Esophagus squamous epithelium (tissue), 4 donors: ENCODE data around the gene ADAMTS7.

Source experiments
- CTCF ChIP-seq, 6 experiments: fragments of 450-650 bp in 4 of 6; fragments of 200-600 bp in 2 of 6; sonication (generic) in 2 of 6; IDR thresholded peaks; one replicate each; pipeline ENCODE4 v1.5.1; 2016 to 2019; ENCODE audit warnings: antibody characterized with exemption in 6 of 6, mild to moderate bottlenecking in 4 of 6, moderate library complexity in 4 of 6
- POLR2A ChIP-seq, 4 donors: fragments of 450-650 bp; IDR thresholded peaks; one replicate each; pipeline ENCODE4 v1.6.1; 2017; ENCODE audit warnings: antibody characterized with exemption in 4 of 4, mild to moderate bottlenecking in 4 of 4, moderate library complexity in 3 of 4

DNA sequence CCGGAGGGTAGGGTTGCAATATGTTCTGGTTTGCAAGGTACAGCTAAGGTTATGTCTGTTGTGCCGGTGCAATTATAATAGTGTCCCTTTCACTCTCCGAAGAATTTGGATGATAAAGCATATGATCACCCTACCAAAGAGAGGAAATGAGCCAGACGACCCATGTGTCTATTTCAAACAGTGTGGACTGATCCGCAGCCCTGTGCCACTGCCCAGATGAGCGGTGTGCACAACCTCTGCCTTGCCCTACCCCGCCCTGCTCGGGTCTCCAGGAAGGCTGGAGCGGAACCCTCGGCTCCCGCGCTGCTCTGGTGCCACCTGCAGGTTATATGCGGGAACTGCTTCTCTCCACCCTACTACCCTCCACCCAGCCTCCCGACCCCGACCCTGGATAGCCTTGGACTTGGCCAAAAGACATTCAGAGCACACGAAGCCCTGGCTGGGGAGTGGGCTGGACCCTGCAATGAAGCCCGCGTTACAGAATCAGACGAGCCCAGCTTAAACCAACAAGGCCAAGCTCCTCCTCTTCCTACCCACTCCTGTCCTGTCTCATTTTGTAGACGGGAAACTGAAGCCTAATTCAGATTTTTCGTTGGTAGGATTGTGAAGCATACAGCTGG is 101.9 kb downstream of the ADAMTS7 start:
- TF ChIP-seq POLR2A (IDR thresholded peaks at IDR 0.05), result no peak
- TF ChIP-seq CTCF (IDR thresholded peaks at IDR 0.05), result peak; percentile 80 to 93 (median 88)
